Stimulated activated memory B cell treated with anti-CD40 and anti-IgM and Interleukin-4, amounts not matched to agents 10 μg/mL and 1 μg/mL and 100 μg/mL, for 72 hours (primary cell): Measurements from ENCODE around the gene TEX2.
"Not testable (repeated sequence)": the region's sequence is repeated elsewhere in the genome, so short reads cannot be mapped to it uniquely, and the experiment has no call there.

Source experiments
- ATAC-seq: fragments of 150-1000 bp; cut with Tn5 transposase; 2 replicates; pipeline ENCODE4 v1.10.0; 2021
- H3K27ac Mint-ChIP-seq: one replicate; pipeline ENCODE4 v1.8.0; 2022; ENCODE audit warnings: mild to moderate bottlenecking, mixed read lengths
- H3K27me3 Mint-ChIP-seq: one replicate; pipeline ENCODE4 v1.8.0; 2022; ENCODE audit warnings: mixed read lengths
- H3K36me3 Mint-ChIP-seq: one replicate; pipeline ENCODE4 v1.8.0; 2022; ENCODE audit warnings: mixed read lengths
- H3K4me1 Mint-ChIP-seq: one replicate; pipeline ENCODE4 v1.8.0; 2022; ENCODE audit warnings: mixed read lengths
- H3K4me3 Mint-ChIP-seq: one replicate; pipeline ENCODE4 v1.8.0; 2022; ENCODE audit warnings: mild to moderate bottlenecking, moderate library complexity, mixed read lengths
- H3K9me3 Mint-ChIP-seq: one replicate; pipeline ENCODE4 v1.8.0; 2022; ENCODE audit warnings: mixed read lengths

TEX2 gene

DNA sequence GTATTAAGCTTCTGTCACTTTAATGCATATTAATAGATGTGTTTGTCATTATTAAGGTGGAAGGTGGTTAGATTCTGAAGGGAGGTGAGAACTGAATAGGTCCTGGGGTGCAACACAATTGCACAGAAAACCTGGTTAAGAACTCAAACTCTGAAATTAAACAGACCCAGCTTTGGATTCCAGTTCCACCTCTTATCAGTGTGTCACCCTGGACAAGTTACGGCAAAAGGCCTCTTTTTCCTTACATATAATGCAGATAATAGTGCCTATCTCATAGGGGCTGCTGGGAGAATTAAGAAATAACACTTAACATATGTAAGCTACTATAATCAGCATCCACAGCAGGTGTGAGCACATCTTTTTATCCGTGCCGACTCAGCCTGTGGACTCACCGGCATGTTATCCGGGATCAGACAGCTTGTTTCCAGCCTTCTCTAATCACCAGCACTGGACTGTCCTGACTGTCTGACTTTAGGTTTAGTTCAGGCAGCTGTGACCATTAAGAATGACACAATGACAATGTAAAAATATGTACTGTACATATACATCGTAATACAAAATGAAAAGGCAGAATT lies 31.4 kb downstream of the TEX2 start:
- ATAC-seq = no peak
- Mint-ChIP-seq H3K27me3 (no peaks in the 10 kb centered on the region), H3K36me3 (peaks cover 17% of the 10 kb centered on the region), H3K9me3 (no peaks in the 10 kb centered on the region), H3K27ac (no peak overlapping the region), H3K4me1 (peaks cover 12% of the 10 kb centered on the region), H3K4me3 (no peak overlapping the region)

GRCh38 chr17:64230791-64231408 lies 32.2 kb downstream of the TEX2 start:
- no peak overlapping the region for H3K27ac Mint-ChIP-seq

DNA sequence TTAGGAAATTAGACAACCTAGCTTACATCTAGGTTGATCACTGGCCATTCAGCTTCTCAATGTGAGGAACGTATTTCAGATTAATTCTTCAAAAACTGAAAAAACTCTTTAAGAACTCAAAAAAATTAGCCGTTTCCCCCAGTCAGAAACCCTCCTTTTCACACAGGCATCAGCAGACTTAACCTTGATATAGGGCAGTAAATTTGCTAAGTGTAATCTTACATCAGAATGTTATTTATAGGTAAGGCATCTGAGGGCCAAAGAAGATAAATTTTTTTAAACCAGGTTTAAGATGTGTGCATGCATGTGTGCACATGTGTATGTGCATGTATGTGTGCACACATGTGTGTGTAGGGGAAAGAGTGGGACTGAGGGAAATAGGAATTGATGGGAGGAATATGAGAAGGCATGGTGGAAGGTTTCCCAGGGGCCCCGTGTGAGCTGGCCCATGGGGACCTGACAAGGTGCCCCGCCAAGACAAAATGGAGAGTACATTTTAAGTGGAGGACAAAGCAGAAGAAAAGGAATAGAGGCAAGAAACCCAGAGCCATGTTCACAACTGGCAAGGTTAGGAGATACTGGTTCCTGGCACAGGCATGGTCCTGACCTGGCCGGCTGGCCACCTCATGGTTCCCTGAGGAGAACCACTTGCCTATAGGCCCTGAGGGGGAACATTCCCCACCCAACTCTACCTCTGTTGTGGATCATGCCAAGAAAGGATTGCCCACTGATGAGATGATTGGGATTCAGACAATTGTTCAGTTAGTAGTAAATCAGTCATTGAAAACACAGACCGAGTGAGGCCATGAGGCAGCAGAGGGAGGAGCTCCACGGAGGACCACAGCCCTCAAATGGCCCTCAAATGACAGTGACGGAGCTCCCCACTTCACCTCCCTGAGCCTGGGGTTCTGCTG lies 33.0 kb downstream of the TEX2 start:
- H3K27me3 Mint-ChIP-seq = no peaks in the 10 kb centered on the region
- H3K9me3 Mint-ChIP-seq = no peaks in the 10 kb centered on the region
- no peak overlapping the region for H3K27ac Mint-ChIP-seq
- no peak overlapping the region for H3K4me3 Mint-ChIP-seq
- ATAC-seq = no peak
- peaks cover 10% of the 10 kb centered on the region for H3K4me1 Mint-ChIP-seq
- H3K36me3 Mint-ChIP-seq = peaks cover 15% of the 10 kb centered on the region

More at GRCh38 chr17:64230791-64231408, 32.2 kb downstream of the TEX2 start:
- no peak overlapping the region for H3K4me3 Mint-ChIP-seq
- no peak for ATAC-seq
- H3K9me3 Mint-ChIP-seq = no peaks in the 10 kb centered on the region
- H3K4me1 Mint-ChIP-seq = peaks cover 10% of the 10 kb centered on the region
- H3K36me3 Mint-ChIP-seq = peaks cover 15% of the 10 kb centered on the region
- H3K27me3 Mint-ChIP-seq = no peaks in the 10 kb centered on the region

- no peak for ATAC-seq
- no peaks in the 10 kb centered on the region for H3K4me1 Mint-ChIP-seq
- H3K27ac Mint-ChIP-seq = no peak overlapping the region
- no peaks in the 10 kb centered on the region for H3K36me3 Mint-ChIP-seq
- H3K4me3 Mint-ChIP-seq = no peak overlapping the region
- no peaks in the 10 kb centered on the region for H3K9me3 Mint-ChIP-seq
- H3K27me3 Mint-ChIP-seq = no peaks in the 10 kb centered on the region
Measured at GRCh38 chr17:64226132-64226531, 36.9 kb downstream of the TEX2 start.

DNA sequence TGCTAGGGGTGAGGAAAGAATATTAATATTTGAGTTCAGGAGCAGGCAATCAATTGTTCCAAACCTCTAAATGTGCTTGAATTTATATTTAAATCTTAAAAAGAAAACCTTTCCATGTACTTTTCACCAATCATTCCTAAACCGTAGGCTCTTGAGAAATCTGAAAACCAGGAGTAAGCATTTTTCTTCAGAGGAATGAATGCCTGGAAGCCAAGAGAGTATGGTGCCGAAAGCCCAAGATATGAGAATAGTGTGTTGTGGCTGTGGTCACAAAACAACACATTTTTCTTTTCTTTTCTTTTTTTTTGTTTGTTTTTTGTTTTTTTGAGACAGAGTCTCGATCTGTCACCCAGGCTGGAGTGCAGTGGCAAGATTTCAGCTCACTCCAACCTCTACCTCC lies 37.6 kb downstream of the TEX2 start:
- Mint-ChIP-seq H3K27ac (peak overlapping the region; percentile 10), H3K4me1 (peaks cover 1% of the 10 kb centered on the region)
- no peak for ATAC-seq

GRCh38 chr17:64223931-64224629 lies 39.0 kb downstream of the TEX2 start:
- ATAC-seq = no peak
- Mint-ChIP-seq H3K27ac (no peak overlapping the region), H3K4me1 (peaks cover 10% of the 10 kb centered on the region), H3K4me3 (no peak overlapping the region), H3K36me3 (no peaks in the 10 kb centered on the region), H3K9me3 (peaks cover 3% of the 10 kb centered on the region), H3K27me3 (no peaks in the 10 kb centered on the region)

More for the DNA sequence above, 37.6 kb downstream of the TEX2 start:
- Mint-ChIP-seq H3K27me3 (no peaks in the 10 kb centered on the region), H3K4me3 (no peak overlapping the region), H3K9me3 (peaks cover 3% of the 10 kb centered on the region), H3K36me3 (no peaks in the 10 kb centered on the region)

DNA sequence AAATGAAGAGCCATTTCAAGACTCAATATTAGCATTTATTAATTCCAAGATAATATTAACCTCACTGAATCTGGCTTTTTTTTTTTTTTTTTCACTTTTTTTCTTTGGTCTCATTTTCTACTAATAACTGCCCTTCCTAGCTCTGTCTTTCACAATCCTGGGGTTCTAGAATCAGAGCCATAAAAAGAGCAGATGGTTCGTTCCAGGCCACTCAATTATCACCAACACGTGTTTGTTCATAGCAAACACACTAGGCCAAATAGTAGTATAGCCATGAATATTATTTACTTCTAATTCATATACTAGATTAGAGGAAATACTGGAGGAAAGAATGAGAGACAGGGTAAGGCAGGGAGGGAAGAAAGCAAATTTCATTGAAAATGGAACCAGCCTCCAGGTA lies 39.8 kb downstream of the TEX2 start:
- Mint-ChIP-seq H3K9me3 (peaks cover 3% of the 10 kb centered on the region), H3K27me3 (no peaks in the 10 kb centered on the region), H3K36me3 (no peaks in the 10 kb centered on the region), H3K4me3 (no peak overlapping the region), H3K27ac (no peak overlapping the region), H3K4me1 (peaks cover 17% of the 10 kb centered on the region)
- ATAC-seq = no peak

DNA sequence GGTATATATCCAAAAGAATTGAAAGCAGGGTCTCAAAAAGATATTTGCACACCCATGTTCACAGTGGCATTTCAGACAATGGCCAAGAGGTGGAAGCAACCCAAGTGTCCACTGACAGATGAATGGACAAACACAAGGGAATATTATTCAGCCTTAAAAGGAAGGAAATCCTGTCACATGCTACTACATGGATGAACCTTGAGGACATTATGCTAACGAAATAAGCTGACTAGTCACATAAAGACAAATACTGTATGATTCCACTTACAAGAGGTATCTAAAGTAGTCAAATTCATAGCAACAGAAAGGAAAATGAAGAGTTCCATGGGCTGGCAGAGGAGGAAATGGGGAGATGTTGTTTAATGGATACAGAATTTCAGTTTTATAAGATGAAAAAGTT lies 41.4 kb downstream of the TEX2 start:
- Mint-ChIP-seq H3K4me3 (no peak overlapping the region), H3K9me3 (peaks cover 3% of the 10 kb centered on the region), H3K4me1 (peaks cover 32% of the 10 kb centered on the region), H3K27ac (no peak overlapping the region), H3K36me3 (no peaks in the 10 kb centered on the region), H3K27me3 (no peaks in the 10 kb centered on the region)
- ATAC-seq = no peak

DNA sequence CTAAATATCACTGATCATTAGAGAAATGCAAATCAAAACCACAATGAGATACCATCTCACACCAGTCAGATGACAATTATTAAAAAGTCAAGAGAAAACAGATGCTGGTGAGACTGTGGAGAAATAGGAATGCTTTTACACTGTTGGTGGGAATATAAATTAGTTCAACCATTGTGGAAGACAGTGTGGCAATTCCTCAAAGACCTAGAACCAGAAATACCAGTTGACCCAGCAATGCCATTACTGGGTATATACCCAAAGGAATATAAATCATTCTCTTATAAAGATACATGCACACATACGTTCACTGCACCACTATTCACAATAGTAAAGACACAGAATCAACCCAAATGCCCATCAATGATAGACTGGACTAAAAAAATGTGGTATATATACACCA lies 42.5 kb downstream of the TEX2 start:
- not testable (repeated sequence) for H3K36me3 Mint-ChIP-seq, H3K9me3 Mint-ChIP-seq, H3K4me3 Mint-ChIP-seq, H3K27me3 Mint-ChIP-seq, ATAC-seq
- Mint-ChIP-seq H3K27ac (peak overlapping the region; percentile 28), H3K4me1 (peaks cover 43% of the 10 kb centered on the region)

- H3K4me1 Mint-ChIP-seq = peaks cover 51% of the 10 kb centered on the region
- H3K9me3 Mint-ChIP-seq = peaks cover 3% of the 10 kb centered on the region
- peaks cover 6% of the 10 kb centered on the region for H3K36me3 Mint-ChIP-seq
- H3K27ac Mint-ChIP-seq = peak overlapping the region; percentile 2
- no peak for ATAC-seq
- H3K4me3 Mint-ChIP-seq = no peak overlapping the region
- H3K27me3 Mint-ChIP-seq = no peaks in the 10 kb centered on the region
Measured at GRCh38 chr17:64219571-64219970, 43.5 kb downstream of the TEX2 start.

GRCh38 chr17:64218066-64218465 lies 45.0 kb downstream of the TEX2 start:
- no peaks in the 10 kb centered on the region for H3K27me3 Mint-ChIP-seq
- peak overlapping the region; percentile 89 for H3K27ac Mint-ChIP-seq
- peaks cover 51% of the 10 kb centered on the region for H3K4me1 Mint-ChIP-seq
- H3K4me3 Mint-ChIP-seq = no peak overlapping the region
- H3K36me3 Mint-ChIP-seq = peaks cover 16% of the 10 kb centered on the region
- peak; percentile 95 for ATAC-seq
- peaks cover 3% of the 10 kb centered on the region for H3K9me3 Mint-ChIP-seq

- Mint-ChIP-seq H3K27me3 (no peaks in the 10 kb centered on the region), H3K4me1 (peaks cover 53% of the 10 kb centered on the region), H3K36me3 (peaks cover 24% of the 10 kb centered on the region), H3K9me3 (peaks cover 3% of the 10 kb centered on the region), H3K27ac (peak overlapping the region; percentile 89), H3K4me3 (peak overlapping the region; percentile 52)
- peak; percentile 6 for ATAC-seq
Measured at GRCh38 chr17:64217249-64217691, 45.8 kb downstream of the TEX2 start.

DNA sequence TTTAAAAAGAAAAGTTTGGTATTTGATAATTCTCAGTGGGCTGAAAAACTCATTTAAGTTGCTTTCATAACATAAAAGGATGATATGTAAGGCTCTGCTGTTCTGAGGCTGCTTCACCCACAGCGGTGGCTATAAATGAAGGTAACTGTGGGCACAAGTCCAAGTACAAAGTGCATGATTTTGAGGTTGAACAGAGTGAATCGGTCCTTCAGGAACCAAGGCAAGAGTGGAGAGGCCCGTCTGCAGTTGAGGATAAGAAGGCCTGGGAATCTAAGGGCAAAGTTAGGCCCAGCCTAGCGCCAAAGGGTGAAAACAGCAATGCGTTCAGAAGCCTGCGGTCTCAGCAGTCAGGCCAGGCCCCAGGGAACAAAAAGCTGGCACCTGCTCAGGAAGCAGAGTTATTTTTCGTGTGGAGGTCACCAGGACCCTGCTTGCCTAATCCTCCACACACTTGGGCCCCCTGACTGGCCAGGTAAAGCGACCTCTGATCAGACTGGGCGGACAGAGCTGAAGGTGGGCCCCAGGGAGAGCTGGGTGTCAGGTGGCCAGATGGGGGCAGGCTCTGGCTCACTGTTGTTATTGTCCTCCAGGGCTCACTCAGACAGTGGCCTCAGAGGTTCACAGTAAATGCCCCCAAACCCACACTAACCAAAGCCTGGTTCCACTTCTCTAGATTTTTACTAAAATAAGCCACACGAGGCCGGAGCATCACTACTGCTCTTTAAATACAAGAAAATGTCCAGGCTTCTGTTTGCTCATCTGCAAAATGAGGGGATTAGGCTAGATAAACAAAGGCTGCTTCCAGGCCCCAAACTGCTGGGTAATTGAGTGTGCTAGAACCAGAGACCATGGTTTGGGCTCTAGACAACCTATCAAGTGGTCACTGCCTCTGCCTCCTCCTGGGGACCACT lies 46.5 kb downstream of the TEX2 start:
- H3K27ac Mint-ChIP-seq = peak overlapping the region; percentile 89
- peaks cover 58% of the 10 kb centered on the region for H3K4me1 Mint-ChIP-seq
- ATAC-seq = peak; percentile 93
- H3K9me3 Mint-ChIP-seq = peaks cover 3% of the 10 kb centered on the region
- H3K4me3 Mint-ChIP-seq = peak overlapping the region; percentile 36
- no peaks in the 10 kb centered on the region for H3K27me3 Mint-ChIP-seq
- H3K36me3 Mint-ChIP-seq = peaks cover 29% of the 10 kb centered on the region

- peaks cover 2% of the 10 kb centered on the region for H3K9me3 Mint-ChIP-seq
- no peak for ATAC-seq
Measured at GRCh38 chr17:64216000-64216337, 47.1 kb downstream of the TEX2 start.

More at GRCh38 chr17:64216000-64216337, 47.1 kb downstream of the TEX2 start:
- Mint-ChIP-seq H3K36me3 (peaks cover 29% of the 10 kb centered on the region), H3K4me1 (peaks cover 58% of the 10 kb centered on the region), H3K27ac (peak overlapping the region; percentile 89), H3K4me3 (no peak overlapping the region), H3K27me3 (no peaks in the 10 kb centered on the region)
